OCI-LY7 (cell line): ENCODE data around the gene PTPN14. TPM values are rescaled to one million over a fixed set of nuclear protein-coding genes. Genes with fewer than 3 reads are reported as not detected.

Experiments
- BruUV-seq: library from RNA; stranded (reverse); fragments of 400-500 nt; replicated peaks from 2 replicates; lab custom pipeline; 2021; lab: Mats Ljungman, UMichigan
- CTCF ChIA-PET: fragments of 300-600 bp; sonication (Branson Sonifier 250); formaldehyde crosslinking; loops from one replicate; lab custom pipeline; 2022; ENCODE audit warnings: antibody characterized with exemption; ENCODE audit not compliant: unreplicated experiment; lab: Charles Lee
- POLR2A ChIA-PET: fragments of 300-600 bp; sonication (Branson Sonifier 250); formaldehyde crosslinking; loops from one replicate; lab custom pipeline; 2022; ENCODE audit warnings: antibody characterized with exemption; lab: Charles Lee
- DNase-seq: peaks from one replicate; pipeline ENCODE4 v3.0.0-alpha.2; 2015; ENCODE audit warnings: low spot score
- H2AFZ ChIP-seq: fragments of 200-600 bp; sonication (generic), shearing (Covaris generic); 2 replicates; pipeline ENCODE4 v1.6.1; 2014; ENCODE audit warnings: mild to moderate bottlenecking, antibody characterized with exemption, low read length, moderate library complexity
- H3K27ac ChIP-seq: fragments of 200-600 bp; sonication (generic); 2 replicates; pipeline ENCODE4 v1.5.1; 2014; ENCODE audit warnings: mixed run types, low read depth, mild to moderate bottlenecking, moderate library complexity, low read length, inconsistent platforms; ENCODE audit not compliant: poor library complexity, severe bottlenecking
- H3K36me3 ChIP-seq: fragments of 200-600 bp; sonication (generic); 2 replicates; pipeline ENCODE4 v1.6.1; 2014; ENCODE audit warnings: mild to moderate bottlenecking, antibody characterized with exemption, low read length, moderate library complexity, mixed read lengths; ENCODE audit not compliant: insufficient read depth
- H3K4me1 ChIP-seq: fragments of 200-600 bp; sonication (generic); 2 replicates; pipeline ENCODE4 v1.5.1; 2014; ENCODE audit warnings: mild to moderate bottlenecking, low read length; ENCODE audit not compliant: insufficient read depth, poor library complexity, severe bottlenecking
- H3K4me2 ChIP-seq: fragments of 200-600 bp; sonication (generic); 2 replicates; pipeline ENCODE4 v1.6.1; 2014; ENCODE audit warnings: mild to moderate bottlenecking, low read length
- H3K4me3 ChIP-seq: fragments of 200-600 bp; sonication (generic); 2 replicates; pipeline ENCODE4 v1.5.1; 2014; ENCODE audit warnings: mild to moderate bottlenecking, low read depth, low read length; ENCODE audit not compliant: poor library complexity, severe bottlenecking
- H3K79me2 ChIP-seq: fragments of 200-600 bp; sonication (generic); 2 replicates; pipeline ENCODE4 v1.6.1; 2016; ENCODE audit warnings: low read depth, mild to moderate bottlenecking, low read length, moderate library complexity, mixed read lengths; ENCODE audit not compliant: insufficient read depth
- H3K9me2 ChIP-seq: fragments of 200-600 bp; sonication (generic); 2 replicates; pipeline ENCODE4 v1.6.1; 2016; ENCODE audit warnings: mild to moderate bottlenecking, low read length, mixed read lengths; ENCODE audit not compliant: insufficient read depth
- H3K9me3 ChIP-seq: fragments of 200-600 bp; sonication (generic); 2 replicates; pipeline ENCODE4 v1.6.1; 2014; ENCODE audit warnings: mild to moderate bottlenecking, mixed run types, low read length, mixed read lengths
- H4K20me1 ChIP-seq: fragments of 200-600 bp; sonication (generic); 2 replicates; pipeline ENCODE4 v1.6.1; 2014; ENCODE audit warnings: mild to moderate bottlenecking, antibody characterized with exemption, low read length, moderate library complexity, mixed read lengths; ENCODE audit not compliant: insufficient read depth
- EZH2phosphoT487 ChIP-seq: fragments of 200-600 bp; sonication (generic); IDR thresholded peaks from 2 replicates; pipeline ENCODE4 v1.6.1; 2018; ENCODE audit warnings: low read depth, borderline replicate concordance, mild to moderate bottlenecking, mixed run types, antibody characterized with exemption, low read length, moderate library complexity, mixed read lengths
- intact Hi-C: fragments of 100-400 bp; cut with micrococcal nuclease; formaldehyde crosslinking; loops from one replicate; pipeline ENCODE4 v1.10.0; 2022; ENCODE audit not compliant: unreplicated experiment
- total RNA-seq, 2 experiments: library from RNA; depleted of rRNA in 1 of 2; stranded (reverse); fragments of >200 nt in 1 of 2; shearing (Covaris generic) in 1 of 2; gene quantifications; 2 replicates each; pipeline ENCODE4 v1.2.3, GENCODE V29; 2014 to 2022
- TF ChIP-seq, protein P1 (sequence below): fragments of 200-600 bp; sonication (generic); conservative IDR thresholded peaks from 2 replicates; pipeline ENCODE4 v1.5.1; 2014; ENCODE audit warnings: mild to moderate bottlenecking, antibody characterized with exemption, low read length, moderate library complexity, mixed read lengths

PTPN14 gene
- total RNA-seq, 2 experiments from 2014 or later = not detected

DNA sequence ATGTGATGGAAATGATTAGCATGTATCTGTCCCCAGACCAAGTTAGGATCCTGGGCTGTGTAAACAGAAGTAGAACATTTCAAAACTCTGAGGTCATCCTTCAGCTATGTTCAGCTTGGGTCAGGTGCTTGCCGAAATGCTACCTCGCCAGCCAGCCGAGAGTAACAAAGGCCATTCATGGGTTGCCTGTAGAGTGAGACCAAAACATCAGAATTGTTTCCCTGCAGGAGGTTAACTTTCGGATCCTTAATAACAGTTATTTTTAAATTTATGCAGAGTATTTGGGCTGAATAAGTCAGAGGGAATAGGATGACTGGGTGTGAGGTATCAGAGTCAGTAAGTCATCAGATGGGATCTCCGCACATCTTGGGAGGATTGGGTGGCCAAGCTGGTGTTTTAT, 234.8 kb downstream of the PTPN14 start:
- intact Hi-C loops = no loop called here
- no TSS peak for BruUV-seq
- POLR2A ChIA-PET = interaction anchor here (0.7 to 1.3 kb wide), 2 partner anchors 23 to 40 kb away, joined by 3 to 4 read pairs; no protein-coding TSS in a partner anchor

DNA sequence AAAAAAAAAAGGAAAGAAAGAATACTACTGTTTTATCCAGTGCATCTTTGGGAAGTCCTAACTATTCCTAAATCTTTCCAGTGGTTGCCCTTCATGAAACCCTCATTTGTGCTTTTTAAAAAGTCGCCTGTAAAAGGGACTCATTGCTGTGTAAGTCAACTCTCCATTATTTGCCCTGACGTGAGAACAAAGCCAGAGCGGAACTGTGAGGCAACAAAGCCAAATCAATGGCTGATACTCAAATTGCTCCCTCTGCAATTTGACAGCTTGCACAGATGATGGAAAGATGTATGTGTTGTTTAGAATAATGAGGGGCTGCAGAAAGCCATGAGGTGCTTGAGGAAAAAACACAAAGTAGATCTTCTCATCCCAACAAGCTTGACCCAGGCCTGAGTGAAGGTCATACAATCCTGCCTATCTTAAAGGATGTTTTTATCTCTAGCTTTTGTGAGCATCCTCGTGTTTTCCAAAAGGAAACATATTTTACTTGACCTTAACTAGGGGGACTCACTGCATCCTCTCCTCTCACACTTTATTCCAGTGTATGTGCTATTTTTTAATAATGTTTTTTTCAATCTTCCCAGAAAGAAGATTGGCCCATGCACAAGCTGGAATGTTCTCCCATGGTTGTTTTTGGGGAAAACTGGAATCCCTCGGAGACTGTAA, 237.1 kb downstream of the PTPN14 start:
- intact Hi-C loops = no loop called here
- CTCF ChIA-PET = interaction anchor here (1.5 kb wide), 1 partner anchor 52 kb away, joined by 5 read pairs; no protein-coding TSS in a partner anchor
- Histone ChIP-seq H3K4me1 (no peaks in the 10 kb centered on the region), H3K36me3 (0 out of 2 replicates have a peak, but pooled peaks cover 8% of the 10 kb centered on the region), H3K79me2 (no peaks in the 10 kb centered on the region), H3K4me3 (no peak overlapping the region), H4K20me1 (no peaks in the 10 kb centered on the region; the same call in 1 of the 2 replicates), H3K9me2 (no peaks in the 10 kb centered on the region), H3K9me3 (no peaks in the 10 kb centered on the region), H3K27ac (no peak overlapping the region), H2AFZ (no peak overlapping the region), H3K4me2 (no peak overlapping the region)
- POLR2A ChIA-PET = interaction anchor here (0.6 kb wide), 1 partner anchor 315 kb away, joined by 3 read pairs; no protein-coding TSS in a partner anchor
- TF ChIP-seq, protein P1, sequence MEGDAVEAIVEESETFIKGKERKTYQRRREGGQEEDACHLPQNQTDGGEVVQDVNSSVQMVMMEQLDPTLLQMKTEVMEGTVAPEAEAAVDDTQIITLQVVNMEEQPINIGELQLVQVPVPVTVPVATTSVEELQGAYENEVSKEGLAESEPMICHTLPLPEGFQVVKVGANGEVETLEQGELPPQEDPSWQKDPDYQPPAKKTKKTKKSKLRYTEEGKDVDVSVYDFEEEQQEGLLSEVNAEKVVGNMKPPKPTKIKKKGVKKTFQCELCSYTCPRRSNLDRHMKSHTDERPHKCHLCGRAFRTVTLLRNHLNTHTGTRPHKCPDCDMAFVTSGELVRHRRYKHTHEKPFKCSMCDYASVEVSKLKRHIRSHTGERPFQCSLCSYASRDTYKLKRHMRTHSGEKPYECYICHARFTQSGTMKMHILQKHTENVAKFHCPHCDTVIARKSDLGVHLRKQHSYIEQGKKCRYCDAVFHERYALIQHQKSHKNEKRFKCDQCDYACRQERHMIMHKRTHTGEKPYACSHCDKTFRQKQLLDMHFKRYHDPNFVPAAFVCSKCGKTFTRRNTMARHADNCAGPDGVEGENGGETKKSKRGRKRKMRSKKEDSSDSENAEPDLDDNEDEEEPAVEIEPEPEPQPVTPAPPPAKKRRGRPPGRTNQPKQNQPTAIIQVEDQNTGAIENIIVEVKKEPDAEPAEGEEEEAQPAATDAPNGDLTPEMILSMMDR = no peak
- TF ChIP-seq EZH2phosphoT487 = no peak
- BruUV-seq = no TSS peak
- DNase-seq = no peak

More for the DNA sequence above, 234.8 kb downstream of the PTPN14 start:
- Histone ChIP-seq H3K9me3 (no peaks in the 10 kb centered on the region), H3K27ac (no peak overlapping the region), H3K36me3 (peaks cover 8% of the 10 kb centered on the region; the same call in 1 of the 2 replicates), H3K4me2 (no peak overlapping the region), H3K9me2 (no peaks in the 10 kb centered on the region), H2AFZ (no peak overlapping the region), H3K4me3 (no peak overlapping the region), H4K20me1 (no peaks in the 10 kb centered on the region), H3K4me1 (no peaks in the 10 kb centered on the region), H3K79me2 (no peaks in the 10 kb centered on the region)
- no peak for TF ChIP-seq EZH2phosphoT487
- TF ChIP-seq, protein P1 = no peak
- CTCF ChIA-PET = interaction anchor here (1.0 to 1.6 kb wide), 2 partner anchors 17 to 20 kb away, joined by 3 to 4 read pairs; no protein-coding TSS in a partner anchor
- DNase-seq = no peak

DNA sequence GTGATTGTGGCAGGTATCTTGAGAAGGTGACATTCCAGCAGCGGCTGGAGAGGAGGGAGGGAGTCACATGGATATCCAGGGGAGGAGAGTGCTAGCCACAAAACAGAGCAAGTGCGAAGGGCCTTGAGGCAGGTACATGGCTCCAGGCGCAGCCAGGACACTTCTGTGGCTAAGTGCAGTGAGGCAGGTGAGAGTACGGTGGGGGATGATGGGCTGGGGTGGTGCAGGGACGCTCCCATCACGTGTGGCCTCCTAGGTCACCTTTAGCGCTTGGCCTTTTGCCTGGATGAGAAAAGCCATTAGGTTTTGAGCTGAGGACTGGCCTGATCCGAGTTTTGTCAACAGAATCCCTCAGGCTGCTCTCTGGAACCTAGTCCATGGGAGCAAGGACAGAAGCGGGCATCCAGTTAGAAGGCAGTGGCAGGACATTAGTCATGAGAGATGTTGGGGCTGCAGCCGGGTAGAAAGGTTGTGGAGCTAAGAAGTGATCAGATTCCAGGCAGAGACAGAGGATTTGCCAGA, 238.8 kb downstream of the PTPN14 start:
- no peaks in the 10 kb centered on the region; the same call in 1 of the 2 replicates for H4K20me1 ChIP-seq
- ChIA-PET POLR2A (no interaction called here), CTCF (no interaction called here)
- no peak for DNase-seq
- no peaks in the 10 kb centered on the region for H3K79me2 ChIP-seq
- H3K9me3 ChIP-seq = no peaks in the 10 kb centered on the region
- TF ChIP-seq EZH2phosphoT487 = no peak
- H3K4me1 ChIP-seq = no peaks in the 10 kb centered on the region
- no TSS peak for BruUV-seq
- no peak overlapping the region for H2AFZ ChIP-seq
- no peak overlapping the region for H3K27ac ChIP-seq
- 0 out of 2 replicates have a peak, but pooled peaks cover 8% of the 10 kb centered on the region for H3K36me3 ChIP-seq
- H3K9me2 ChIP-seq = no peaks in the 10 kb centered on the region
- intact Hi-C loops = no loop called here
- H3K4me2 ChIP-seq = no peak overlapping the region
- no peak overlapping the region for H3K4me3 ChIP-seq
